Transverse colon (tissue), 3 donors: ENCODE measurements around the gene NPTN.

Source experiments
- EP300 ChIP-seq: sonication (generic); formaldehyde crosslinking; IDR thresholded peaks from one replicate; pipeline ENCODE4 v1.6.1; 2017; ENCODE audit warnings: antibody characterized with exemption, low read depth
- TF ChIP-seq, protein P1 (sequence below), 5 experiments: fragments of 200-600 bp in 3 of 5; fragments of 450-650 bp in 2 of 5; sonication (generic) in 3 of 5; IDR thresholded peaks; 1 replicate in 2 of 5; 2 replicates in 3 of 5; pipeline ENCODE4 v1.5.1; 2016 to 2017; ENCODE audit warnings: antibody characterized with exemption in 5 of 5, inconsistent platforms in 3 of 5, mild to moderate bottlenecking in 2 of 5, moderate library complexity in 1 of 5

DNA sequence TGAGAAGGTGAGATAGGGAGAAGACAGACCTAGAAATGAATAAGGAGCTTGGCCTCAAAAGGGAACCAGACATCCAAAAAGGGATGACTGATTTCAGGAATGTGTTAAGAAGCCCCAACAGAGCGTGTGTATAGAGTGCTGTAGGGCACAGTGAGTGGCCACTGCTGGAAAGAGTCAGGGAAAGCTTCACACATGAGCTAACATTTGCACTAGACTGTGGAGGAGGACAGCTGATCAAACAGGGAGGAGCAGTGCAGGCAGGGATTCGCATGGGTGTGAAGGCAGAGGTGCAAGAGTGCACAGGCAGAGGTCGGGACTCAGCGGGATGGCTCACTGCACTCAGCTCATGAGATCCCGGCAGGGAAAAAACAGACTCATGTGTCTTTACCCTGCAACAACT, 61.8 kb downstream of the NPTN start:
- no peak for TF ChIP-seq EP300
- TF ChIP-seq, protein P1, sequence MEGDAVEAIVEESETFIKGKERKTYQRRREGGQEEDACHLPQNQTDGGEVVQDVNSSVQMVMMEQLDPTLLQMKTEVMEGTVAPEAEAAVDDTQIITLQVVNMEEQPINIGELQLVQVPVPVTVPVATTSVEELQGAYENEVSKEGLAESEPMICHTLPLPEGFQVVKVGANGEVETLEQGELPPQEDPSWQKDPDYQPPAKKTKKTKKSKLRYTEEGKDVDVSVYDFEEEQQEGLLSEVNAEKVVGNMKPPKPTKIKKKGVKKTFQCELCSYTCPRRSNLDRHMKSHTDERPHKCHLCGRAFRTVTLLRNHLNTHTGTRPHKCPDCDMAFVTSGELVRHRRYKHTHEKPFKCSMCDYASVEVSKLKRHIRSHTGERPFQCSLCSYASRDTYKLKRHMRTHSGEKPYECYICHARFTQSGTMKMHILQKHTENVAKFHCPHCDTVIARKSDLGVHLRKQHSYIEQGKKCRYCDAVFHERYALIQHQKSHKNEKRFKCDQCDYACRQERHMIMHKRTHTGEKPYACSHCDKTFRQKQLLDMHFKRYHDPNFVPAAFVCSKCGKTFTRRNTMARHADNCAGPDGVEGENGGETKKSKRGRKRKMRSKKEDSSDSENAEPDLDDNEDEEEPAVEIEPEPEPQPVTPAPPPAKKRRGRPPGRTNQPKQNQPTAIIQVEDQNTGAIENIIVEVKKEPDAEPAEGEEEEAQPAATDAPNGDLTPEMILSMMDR (IDR thresholded peaks at IDR 0.05) = no peak
